SK-N-SH treated with all-trans-retinoic acid at 6 μM for 48 hours (cell line): Measurements from ENCODE around the gene SPEF1.
A peak's percentile ranks its signal among the peaks of the same experiment; 100 is the strongest.

Experiments used
- ATAC-seq: fragments of 200-7000 bp; cut with Tn5 transposase; 3 replicates; pipeline ENCODE4 v1.9.1; 2020; ENCODE audit warnings: mild to moderate bottlenecking, moderate library complexity
- ARNTL ChIP-seq: fragments of 450-650 bp; formaldehyde crosslinking; IDR thresholded peaks from 2 replicates; pipeline ENCODE4 v1.5.0; 2020; ENCODE audit warnings: low read depth, mild to moderate bottlenecking, moderate library complexity, borderline replicate concordance
- BACH2 ChIP-seq: fragments of 250-450 bp; sonication (Bioruptor Pico); IDR thresholded peaks from 2 replicates; pipeline ENCODE4 v1.9.0; 2021; ENCODE audit warnings: mild to moderate bottlenecking, borderline replicate concordance
- CREB5 ChIP-seq: fragments of 250-450 bp; sonication (Bioruptor Pico); IDR thresholded peaks from 2 replicates; pipeline ENCODE4 v1.5.1; 2020; ENCODE audit warnings: low read depth, mild to moderate bottlenecking, moderate library complexity
- ESRRG ChIP-seq: fragments of 250-450 bp; sonication (Bioruptor Pico); IDR thresholded peaks from 2 replicates; pipeline ENCODE4 v1.6.1; 2021; ENCODE audit warnings: mild to moderate bottlenecking
- ISL1 ChIP-seq: fragments of 250-450 bp; sonication (Bioruptor Pico); IDR thresholded peaks from 2 replicates; pipeline ENCODE4 v2.1.2; 2022; ENCODE audit warnings: mild to moderate bottlenecking, moderate library complexity
- OSR1 ChIP-seq: fragments of 250-450 bp; sonication (Bioruptor Pico); IDR thresholded peaks from 2 replicates; pipeline ENCODE4 v1.8.0; 2022; ENCODE audit warnings: moderate library complexity, mild to moderate bottlenecking, inconsistent platforms
- PATZ1 ChIP-seq: fragments of 250-450 bp; sonication (Bioruptor Pico); IDR thresholded peaks from 2 replicates; pipeline ENCODE4 v1.8.0; 2020; ENCODE audit warnings: mild to moderate bottlenecking, moderate library complexity, borderline replicate concordance
- POU6F1 ChIP-seq: fragments of 250-450 bp; sonication (Bioruptor Pico); IDR thresholded peaks from 2 replicates; pipeline ENCODE4 v1.8.0; 2021; ENCODE audit warnings: low read depth, mild to moderate bottlenecking, moderate library complexity, borderline replicate concordance
- PPARA ChIP-seq: fragments of 250-450 bp; sonication (Bioruptor Pico); IDR thresholded peaks from 2 replicates; pipeline ENCODE4 v1.5.0; 2020; ENCODE audit warnings: mild to moderate bottlenecking, borderline replicate concordance
- RARB ChIP-seq: fragments of 250-450 bp; sonication (Bioruptor Pico); IDR thresholded peaks from 2 replicates; pipeline ENCODE4 v1.8.0; 2021; ENCODE audit warnings: mild to moderate bottlenecking, moderate library complexity
- SNAI2 ChIP-seq: fragments of 250-450 bp; sonication (Bioruptor Pico); IDR thresholded peaks from 2 replicates; pipeline ENCODE4 v1.5.0; 2020; ENCODE audit warnings: mild to moderate bottlenecking, moderate library complexity
- TCF4 ChIP-seq: fragments of 250-450 bp; sonication (Bioruptor Pico); IDR thresholded peaks from 2 replicates; pipeline ENCODE4 v1.8.0; 2021; ENCODE audit warnings: mild to moderate bottlenecking, moderate library complexity, borderline replicate concordance
- TOX ChIP-seq: fragments of 250-450 bp; sonication (Bioruptor Pico); IDR thresholded peaks from 2 replicates; pipeline ENCODE4 v1.8.0; 2021; ENCODE audit warnings: mild to moderate bottlenecking, moderate library complexity, borderline replicate concordance
- TSHZ2 ChIP-seq: fragments of 250-450 bp; sonication (Bioruptor Pico); IDR thresholded peaks from 2 replicates; pipeline ENCODE4 v1.5.0; 2020; ENCODE audit warnings: mild to moderate bottlenecking, moderate library complexity
- ZC3H10 ChIP-seq: fragments of 250-450 bp; sonication (Bioruptor Pico); IDR thresholded peaks from 2 replicates; pipeline ENCODE4 v1.5.1; 2021; ENCODE audit warnings: mild to moderate bottlenecking, moderate library complexity
- ZFP3 ChIP-seq: fragments of 250-450 bp; sonication (Bioruptor Pico); IDR thresholded peaks from 2 replicates; pipeline ENCODE4 v1.5.0; 2020; ENCODE audit warnings: mild to moderate bottlenecking, moderate library complexity
- ZFP30 ChIP-seq: fragments of 450-650 bp; formaldehyde crosslinking; IDR thresholded peaks from 2 replicates; pipeline ENCODE4 v1.5.0; 2022; ENCODE audit warnings: mild to moderate bottlenecking, moderate library complexity
- ZNF565 ChIP-seq: fragments of 450-650 bp; formaldehyde crosslinking; conservative IDR thresholded peaks from 2 replicates; pipeline ENCODE4 v1.5.0; 2020; ENCODE audit warnings: low read depth, mild to moderate bottlenecking, moderate library complexity
- ZNF70 ChIP-seq: fragments of 450-650 bp; formaldehyde crosslinking; IDR thresholded peaks from 2 replicates; pipeline ENCODE4 v1.5.0; 2020; ENCODE audit warnings: mild to moderate bottlenecking, moderate library complexity
- ZNF8 ChIP-seq: fragments of 450-650 bp; formaldehyde crosslinking; IDR thresholded peaks from 2 replicates; pipeline ENCODE4 v1.5.0; 2020; ENCODE audit warnings: mild to moderate bottlenecking, moderate library complexity
- TF ChIP-seq, protein P1 (sequence below): fragments of 250-450 bp; sonication (Bioruptor Pico); IDR thresholded peaks from 2 replicates; pipeline ENCODE4 v1.5.1; 2021; ENCODE audit warnings: mild to moderate bottlenecking, moderate library complexity

The SPEF1 gene

DNA sequence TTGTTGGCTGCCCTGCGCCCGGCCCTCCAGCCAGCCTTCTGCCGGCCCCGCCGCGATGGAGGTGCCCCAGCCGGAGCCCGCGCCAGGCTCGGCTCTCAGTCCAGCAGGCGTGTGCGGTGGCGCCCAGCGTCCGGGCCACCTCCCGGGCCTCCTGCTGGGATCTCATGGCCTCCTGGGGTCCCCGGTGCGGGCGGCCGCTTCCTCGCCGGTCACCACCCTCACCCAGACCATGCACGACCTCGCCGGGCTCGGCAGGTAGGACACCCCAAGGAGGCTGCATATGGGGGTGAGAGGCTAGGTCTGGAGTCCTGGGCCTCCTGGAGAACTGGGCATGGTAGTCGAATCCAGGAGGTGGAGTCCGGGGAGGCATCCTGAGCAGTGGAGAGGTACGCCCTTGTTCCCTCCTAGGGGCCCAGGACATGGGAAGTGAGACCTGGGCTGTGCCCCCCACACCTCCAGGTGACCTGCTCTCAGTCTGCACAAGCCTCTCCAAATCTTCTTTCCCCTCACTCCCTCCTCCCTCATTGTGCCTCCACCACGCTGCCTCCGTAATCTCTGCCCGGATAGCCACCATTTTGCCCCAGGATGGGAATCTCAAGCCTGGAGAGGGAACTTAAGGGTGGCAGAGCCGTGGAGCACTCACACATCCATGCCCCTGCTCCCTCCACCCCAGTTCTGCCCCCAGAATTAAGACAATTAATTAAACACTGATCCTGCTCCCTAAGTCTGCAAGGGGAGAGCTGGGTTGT is 15.4 kb upstream of the SPEF1 start:
- ATAC-seq: peak; percentile 4
- TF ChIP-seq ISL1 (no peak), ZFP30 (CRISPR knock-in tag) (no peak), PATZ1 (CRISPR knock-in tag) (no peak), TCF4 (no peak), POU6F1 (CRISPR knock-in tag) (no peak), OSR1 (no peak), ZC3H10 (no peak), ARNTL (CRISPR knock-in tag) (no peak), BACH2 (no peak), CREB5 (no peak), SNAI2 (CRISPR knock-in tag) (no peak), ZNF565 (no peak), TSHZ2 (CRISPR knock-in tag) (no peak), ZNF70 (no peak), ZNF8 (CRISPR knock-in tag) (no peak), RARB (no peak)

DNA sequence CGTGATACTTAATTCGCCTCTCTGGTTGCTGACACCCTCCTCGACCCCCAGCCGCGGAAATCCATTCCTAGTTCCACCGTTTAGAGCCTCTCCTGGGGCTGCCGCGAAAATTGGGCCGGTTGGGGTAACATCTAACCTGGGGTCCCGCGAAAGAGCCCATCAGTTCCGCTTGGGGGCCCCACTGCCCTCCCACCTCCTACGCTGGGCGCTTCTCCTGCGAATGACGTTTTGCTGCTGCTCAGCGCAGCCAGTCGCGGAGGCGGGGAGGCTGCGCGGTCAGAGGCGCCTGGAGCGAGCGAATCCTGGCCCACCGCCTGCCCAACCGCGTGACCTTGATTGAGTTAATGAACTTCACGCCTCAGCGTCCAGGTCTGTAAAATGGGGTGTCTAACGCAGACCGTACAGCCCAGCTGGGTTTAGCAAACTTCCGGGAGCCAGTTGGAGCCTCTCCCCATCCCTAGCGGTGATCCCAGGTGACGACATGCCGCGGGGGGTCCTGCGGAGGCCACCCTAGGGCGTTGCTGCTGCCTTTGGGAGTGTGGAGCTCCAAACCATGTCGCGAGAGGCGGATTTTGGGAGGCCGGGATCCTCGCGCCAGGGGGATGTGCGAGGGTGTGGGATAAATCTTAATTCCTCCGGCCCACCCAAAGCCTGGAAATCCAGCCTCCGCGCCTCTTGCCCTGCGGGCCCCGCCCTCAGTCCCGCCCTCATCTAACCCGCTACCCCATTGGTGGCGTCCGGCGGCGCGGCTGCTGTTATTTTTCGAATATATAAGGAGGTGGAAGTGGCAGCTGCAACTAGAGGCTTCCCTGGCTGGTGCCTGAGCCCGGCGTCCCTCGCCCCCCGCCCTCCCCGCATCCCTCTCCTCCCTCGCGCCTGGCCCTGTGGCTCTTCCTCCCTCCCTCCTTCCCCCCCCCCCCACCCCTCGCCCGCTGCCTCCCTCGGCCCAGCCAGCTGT is 14.5 kb upstream of the SPEF1 start, which contains the start of gene CDC25B:
CDC25B (plus strand) TSS at position 800 of the 958 bp plus-strand sequence. CDS start 222 bp downstream, outside the sequence.
- peak; percentile 95 for ATAC-seq
- TF ChIP-seq BACH2 (no peak), PPARA (no peak), TCF4 (peak; percentile 37; the same call in 1 of the 2 replicates), OSR1 (no peak), POU6F1 (CRISPR knock-in tag) (0 out of 2 replicates have a peak, but pooled peaks have one; percentile 49), ZFP30 (CRISPR knock-in tag) (no peak), ZFP3 (CRISPR knock-in tag) (peak; percentile 70), TOX (CRISPR knock-in tag) (no peak), PATZ1 (CRISPR knock-in tag) (no peak), ZNF565 (no peak), ESRRG (0 out of 2 replicates have a peak, but pooled peaks have one; percentile 21), ZNF70 (no peak), ISL1 (no peak), ZNF8 (CRISPR knock-in tag) (no peak), ZC3H10 (no peak), SNAI2 (CRISPR knock-in tag) (no peak), RARB (no peak)
- TF ChIP-seq, protein P1, sequence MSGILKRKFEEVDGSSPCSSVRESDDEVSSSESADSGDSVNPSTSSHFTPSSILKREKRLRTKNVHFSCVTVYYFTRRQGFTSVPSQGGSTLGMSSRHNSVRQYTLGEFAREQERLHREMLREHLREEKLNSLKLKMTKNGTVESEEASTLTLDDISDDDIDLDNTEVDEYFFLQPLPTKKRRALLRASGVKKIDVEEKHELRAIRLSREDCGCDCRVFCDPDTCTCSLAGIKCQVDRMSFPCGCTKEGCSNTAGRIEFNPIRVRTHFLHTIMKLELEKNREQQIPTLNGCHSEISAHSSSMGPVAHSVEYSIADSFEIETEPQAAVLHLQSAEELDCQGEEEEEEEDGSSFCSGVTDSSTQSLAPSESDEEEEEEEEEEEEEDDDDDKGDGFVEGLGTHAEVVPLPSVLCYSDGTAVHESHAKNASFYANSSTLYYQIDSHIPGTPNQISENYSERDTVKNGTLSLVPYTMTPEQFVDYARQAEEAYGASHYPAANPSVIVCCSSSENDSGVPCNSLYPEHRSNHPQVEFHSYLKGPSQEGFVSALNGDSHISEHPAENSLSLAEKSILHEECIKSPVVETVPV (CRISPR knock-in tag): peak; percentile 14; the same call in 1 of the 2 replicates
